Neural crest cell (in vitro differentiated cells): ENCODE data around the gene CDH3. TPM values are rescaled to one million over a fixed set of nuclear protein-coding genes. Genes with fewer than 3 reads are reported as not detected.

ENCODE experiments used
- DNase-seq: peaks from one replicate; pipeline ENCODE4 v3.0.0; 2021; ENCODE audit warnings: low read depth, mixed read lengths, low spot score
- H3K27ac Mint-ChIP-seq: one replicate; pipeline ENCODE4 v1.8.0; 2021; ENCODE audit warnings: mild to moderate bottlenecking, mixed read lengths; ENCODE audit not compliant: unreplicated experiment
- H3K27me3 Mint-ChIP-seq: 2 replicates; pipeline ENCODE4 v1.8.0; 2021; ENCODE audit warnings: low read depth, mild to moderate bottlenecking, mixed read lengths
- H3K36me3 Mint-ChIP-seq: 2 replicates; pipeline ENCODE4 v1.8.0; 2021; ENCODE audit warnings: low read depth, mild to moderate bottlenecking, mixed read lengths
- H3K4me1 Mint-ChIP-seq: 2 replicates; pipeline ENCODE4 v1.8.0; 2021; ENCODE audit warnings: mixed read lengths
- H3K4me3 Mint-ChIP-seq: one replicate; pipeline ENCODE4 v1.8.0; 2021; ENCODE audit warnings: mild to moderate bottlenecking, mixed read lengths
- H3K9me3 Mint-ChIP-seq: 2 replicates; pipeline ENCODE4 v1.8.0; 2021; ENCODE audit warnings: mixed read lengths
- CTCF ChIP-seq: fragments of 200-600 bp; sonication (generic); conservative IDR thresholded peaks from 2 replicates; pipeline ENCODE4 v1.5.0; 2021; ENCODE audit warnings: antibody characterized with exemption, mild to moderate bottlenecking
- long read RNA-seq: library from polyadenylated mRNA; unstranded; transcript quantifications from one replicate; pipeline ENCODE4 v2.0.0, GENCODE V29; 2020
- total RNA-seq: library from RNA; stranded (reverse); gene quantifications from 2 replicates; pipeline ENCODE4 v1.2.1, GENCODE V29; 2021

Gene CDH3
- 4.2 and 4.3 TPM in 2 replicates for total RNA-seq
- long read RNA-seq = 0 reads

- Mint-ChIP-seq H3K4me3 (peak within 1 kb of the TSS; percentile 89), H3K27me3 (peaks cover 25% of the 10 kb centered on the region), H3K9me3 (no peaks in the 10 kb centered on the region), H3K36me3 (no peaks in the 10 kb centered on the region), H3K4me1 (peaks cover 42% of the 10 kb centered on the region), H3K27ac (no peak within 1 kb of the TSS)
- DNase-seq = peak; percentile 35
- no peak for TF ChIP-seq CTCF
These were observed at the start of gene CDH3 for GRCh38 chr16:68644715-68645493. Gene CDH3 (plus strand): TSS chr16:68645310. CDS start chr16:68645380, 70 bp downstream.

- no peak for TF ChIP-seq CTCF
- no peak overlapping the region for H3K4me3 Mint-ChIP-seq
- H3K4me1 Mint-ChIP-seq = peaks cover 6% of the 10 kb centered on the region
- H3K9me3 Mint-ChIP-seq = peaks cover 6% of the 10 kb centered on the region
- H3K27ac Mint-ChIP-seq = peak overlapping the region; percentile 45
- H3K27me3 Mint-ChIP-seq = no peaks in the 10 kb centered on the region
- DNase-seq = no peak
- peaks cover 16% of the 10 kb centered on the region for H3K36me3 Mint-ChIP-seq
These were observed 48.8 kb upstream of the CDH3 start for GRCh38 chr16:68596266-68596665.

- peaks cover 6% of the 10 kb centered on the region for H3K4me1 Mint-ChIP-seq
- no peak for DNase-seq
- TF ChIP-seq CTCF = no peak
- no peaks in the 10 kb centered on the region for H3K27me3 Mint-ChIP-seq
- no peaks in the 10 kb centered on the region for H3K36me3 Mint-ChIP-seq
- H3K4me3 Mint-ChIP-seq = no peak overlapping the region
- H3K27ac Mint-ChIP-seq = no peak overlapping the region
- no peaks in the 10 kb centered on the region for H3K9me3 Mint-ChIP-seq
These were observed 45.5 kb upstream of the CDH3 start for GRCh38 chr16:68599586-68599985.

GRCh38 chr16:68605746-68606145, 39.4 kb upstream of the CDH3 start:
- Mint-ChIP-seq H3K27ac (no peak overlapping the region), H3K4me1 (no peaks in the 10 kb centered on the region), H3K36me3 (no peaks in the 10 kb centered on the region), H3K27me3 (no peaks in the 10 kb centered on the region), H3K4me3 (no peak overlapping the region), H3K9me3 (no peaks in the 10 kb centered on the region)
- no peak for TF ChIP-seq CTCF
- DNase-seq = no peak

- Mint-ChIP-seq H3K4me3 (no peak overlapping the region), H3K9me3 (no peaks in the 10 kb centered on the region), H3K27me3 (no peaks in the 10 kb centered on the region), H3K36me3 (peaks cover under 1% of the 10 kb centered on the region), H3K4me1 (no peaks in the 10 kb centered on the region), H3K27ac (no peak overlapping the region)
- no peak for DNase-seq
- TF ChIP-seq CTCF = no peak
These were observed 37.7 kb upstream of the CDH3 start for GRCh38 chr16:68607443-68607842.
